NT2/D1 (cell line): ENCODE results near the gene HRH3.

ENCODE experiments used
- SUZ12 ChIP-seq: IDR thresholded peaks from 2 replicates; pipeline ENCODE4 v1.6.1; 2011; ENCODE audit not compliant: insufficient read length, insufficient read depth; ENCODE audit errors: extremely low read depth
- YY1 ChIP-seq: IDR thresholded peaks from 2 replicates; pipeline ENCODE4 v1.6.1; 2011; ENCODE audit not compliant: insufficient read length, insufficient read depth

DNA sequence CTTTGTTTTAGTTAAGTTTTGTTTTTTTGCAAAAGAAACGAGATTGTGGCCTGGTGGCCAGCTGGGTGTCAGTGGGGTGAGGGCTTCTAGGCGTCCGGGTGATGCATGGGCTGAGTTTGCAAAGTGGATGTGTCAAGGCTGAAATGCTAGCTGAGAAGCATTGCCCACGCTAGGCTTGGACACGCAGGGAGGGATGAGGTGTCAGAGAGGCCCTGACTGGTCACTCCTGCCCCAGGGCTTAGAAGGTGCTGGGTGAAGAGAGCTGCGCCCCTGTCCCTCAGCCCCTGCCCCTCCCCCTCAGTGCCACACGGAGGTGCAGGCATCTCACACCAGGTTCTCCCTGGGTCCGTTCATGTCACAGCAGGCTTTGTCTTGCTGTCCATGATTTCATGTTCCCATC is 26.4 kb upstream of the HRH3 start:
- no peak for TF ChIP-seq SUZ12
- no peak for TF ChIP-seq YY1
